Hepatocyte (in vitro differentiated cells): Measurements from ENCODE around the gene RSKR. TPM values are rescaled to one million over a fixed set of nuclear protein-coding genes. Genes with fewer than 3 reads are reported as not detected.

Experiments used
- DNase-seq: peaks from one replicate; pipeline ENCODE4 v3.0.0-alpha.2; 2016; ENCODE audit warnings: low spot score
- H2AFZ ChIP-seq: fragments of 200-600 bp; sonication (generic); 2 replicates; pipeline ENCODE4 v1.6.0; 2016; ENCODE audit warnings: antibody characterized with exemption, mild to moderate bottlenecking
- H3K27ac ChIP-seq: fragments of 200-600 bp; sonication (generic); 2 replicates; pipeline ENCODE4 v1.5.1; 2016; ENCODE audit warnings: mild to moderate bottlenecking
- H3K27me3 ChIP-seq: fragments of 200-600 bp; sonication (generic); 2 replicates; pipeline ENCODE4 v1.6.1; 2016
- H3K36me3 ChIP-seq: fragments of 200-600 bp; sonication (generic); replicated peaks from 2 replicates; pipeline ENCODE4 v1.5.1; 2016; ENCODE audit warnings: low read depth; ENCODE audit not compliant: insufficient read depth
- H3K4me1 ChIP-seq: fragments of 200-600 bp; sonication (generic); 2 replicates; pipeline ENCODE4 v1.5.1; 2016; ENCODE audit warnings: mild to moderate bottlenecking, moderate library complexity; ENCODE audit not compliant: insufficient read depth
- H3K4me2 ChIP-seq: fragments of 200-600 bp; sonication (generic); 2 replicates; pipeline ENCODE4 v1.6.0; 2016
- H3K4me3 ChIP-seq: fragments of 200-600 bp; sonication (generic); 2 replicates; pipeline ENCODE4 v1.5.1; 2016; ENCODE audit warnings: mild to moderate bottlenecking
- H3K79me2 ChIP-seq: fragments of 200-600 bp; sonication (generic); 2 replicates; pipeline ENCODE4 v1.6.0; 2017; ENCODE audit warnings: mild to moderate bottlenecking
- H3K9me2 ChIP-seq: fragments of 200-600 bp; sonication (generic); replicated peaks from 2 replicates; pipeline ENCODE4 v1.6.0; 2017; ENCODE audit warnings: mild to moderate bottlenecking; ENCODE audit not compliant: insufficient read depth
- H3K9me3 ChIP-seq: fragments of 200-600 bp; sonication (generic); 2 replicates; pipeline ENCODE4 v1.5.1; 2016; ENCODE audit warnings: low read depth, mild to moderate bottlenecking
- H4K20me1 ChIP-seq: fragments of 200-600 bp; sonication (generic); 2 replicates; pipeline ENCODE4 v1.6.0; 2016; ENCODE audit warnings: mild to moderate bottlenecking; ENCODE audit not compliant: insufficient read depth, poor library complexity, severe bottlenecking
- CTCF ChIP-seq: fragments of 200-600 bp; sonication (generic); IDR thresholded peaks from 2 replicates; pipeline ENCODE4 v1.5.1; 2016; ENCODE audit warnings: antibody characterized with exemption, mild to moderate bottlenecking; ENCODE audit not compliant: poor library complexity
- EZH2 ChIP-seq: fragments of 200-600 bp; sonication (generic); IDR thresholded peaks from 2 replicates; pipeline ENCODE4 v1.6.1; 2016; ENCODE audit warnings: antibody characterized with exemption, mild to moderate bottlenecking, borderline replicate concordance
- EZH2phosphoT487 ChIP-seq: fragments of 200-600 bp; sonication (generic); IDR thresholded peaks from one replicate; pipeline ENCODE4 v1.6.1; 2018; ENCODE audit warnings: antibody characterized with exemption, mild to moderate bottlenecking, low read depth, moderate library complexity; ENCODE audit not compliant: unreplicated experiment, severe bottlenecking
- WGBS: methylation state at CpG from one replicate; pipeline ENCODE4 v1.1.6; 2016; ENCODE audit warnings: low lambda C conversion rate; ENCODE audit errors: missing lambda C conversion rate; 5-methylcytosine and 5-hydroxymethylcytosine counted together
- polyA plus RNA-seq: library from polyadenylated mRNA; unstranded; fragments of >200 nt; fragmentation: Nextera tagmentation; extraction: Ambion mirVana; gene quantifications from 2 replicates; pipeline ENCODE4 v1.2.1, GENCODE V29; 2016
- total RNA-seq: library from RNA; depleted of rRNA; stranded (reverse); fragments of >200 nt; gene quantifications from 2 replicates; pipeline ENCODE4 v1.2.3, GENCODE V29; 2014

RSKR gene
- total and polyA plus RNA-seq, 2 experiments from 2014 or later = 2.2 to 5.3 TPM

GRCh38 chr17:28582513-28582912 lies 31.5 kb downstream of the RSKR start:
- Histone ChIP-seq H3K79me2 (no peaks in the 10 kb centered on the region), H3K4me3 (no peak overlapping the region), H3K9me3 (no peaks in the 10 kb centered on the region), H3K27me3 (no peaks in the 10 kb centered on the region), H2AFZ (no peak overlapping the region), H4K20me1 (no peaks in the 10 kb centered on the region), H3K4me2 (no peak overlapping the region), H3K36me3 (no peaks in the 10 kb centered on the region), H3K4me1 (no peaks in the 10 kb centered on the region), H3K27ac (no peak overlapping the region), H3K9me2 (no peaks in the 10 kb centered on the region)
- no peak for DNase-seq
- TF ChIP-seq CTCF = no peak
- TF ChIP-seq EZH2 = no peak
- no peak for TF ChIP-seq EZH2phosphoT487
- 99% methylated on average over 2 of the region's 2 CpGs for WGBS

- WGBS = 100% methylated on average over 3 of the region's 3 CpGs
- Histone ChIP-seq H3K36me3 (no peaks in the 10 kb centered on the region), H3K4me2 (no peak overlapping the region), H3K9me2 (no peaks in the 10 kb centered on the region), H3K4me3 (no peak overlapping the region), H3K9me3 (no peaks in the 10 kb centered on the region), H3K27me3 (no peaks in the 10 kb centered on the region), H4K20me1 (no peaks in the 10 kb centered on the region), H3K27ac (no peak overlapping the region), H2AFZ (no peak overlapping the region), H3K4me1 (no peaks in the 10 kb centered on the region), H3K79me2 (no peaks in the 10 kb centered on the region)
- no peak for DNase-seq
- TF ChIP-seq EZH2phosphoT487 (no peak), EZH2 (no peak), CTCF (no peak)
Observed at GRCh38 chr17:28580959-28581358, 33.0 kb downstream of the RSKR start.

GRCh38 chr17:28579526-28579925 lies 34.5 kb downstream of the RSKR start:
- WGBS = 95% methylated on average over 4 of the region's 4 CpGs
- H3K79me2 ChIP-seq = no peaks in the 10 kb centered on the region
- H3K27me3 ChIP-seq = no peaks in the 10 kb centered on the region
- no peak overlapping the region for H3K4me3 ChIP-seq
- no peaks in the 10 kb centered on the region for H3K9me2 ChIP-seq
- no peaks in the 10 kb centered on the region for H3K4me1 ChIP-seq
- H4K20me1 ChIP-seq = no peaks in the 10 kb centered on the region
- DNase-seq = no peak
- no peaks in the 10 kb centered on the region for H3K36me3 ChIP-seq
- no peak overlapping the region for H3K27ac ChIP-seq
- TF ChIP-seq EZH2phosphoT487 = no peak
- TF ChIP-seq CTCF = no peak
- TF ChIP-seq EZH2 = no peak
- no peak overlapping the region for H3K4me2 ChIP-seq
- H3K9me3 ChIP-seq = no peaks in the 10 kb centered on the region
- no peak overlapping the region for H2AFZ ChIP-seq
